K562 (cell line): Measurements from ENCODE around the gene MYL10.

Experiments used
- MAFF ChIP-seq: IDR thresholded peaks from 2 replicates; pipeline ENCODE4 v1.6.1; 2012; ENCODE audit warnings: low read length, improper control_type of control experiment
- NCOR1 ChIP-seq: fragments of 450-650 bp; IDR thresholded peaks from 2 replicates; pipeline ENCODE4 v1.6.1; 2016; ENCODE audit warnings: mild to moderate bottlenecking, moderate library complexity
- NR3C1 ChIP-seq: sonication (generic); formaldehyde crosslinking; IDR thresholded peaks from 2 replicates; pipeline ENCODE4 v1.8.1; 2022; ENCODE audit warnings: missing genetic modification reagents
- POLR2A ChIP-seq: fragments of 450-650 bp; conservative IDR thresholded peaks from 2 replicates; pipeline ENCODE4 v1.6.1; 2016
- RFX5 ChIP-seq: IDR thresholded peaks from 2 replicates; pipeline ENCODE4 v1.6.1; 2011; ENCODE audit warnings: low read depth, mild to moderate bottlenecking, improper control_type of control experiment, low read length
- SNIP1 ChIP-seq: fragments of 450-650 bp; IDR thresholded peaks from 2 replicates; pipeline ENCODE4 v1.7.1; 2017; ENCODE audit warnings: low read depth, mild to moderate bottlenecking
- SP1 ChIP-seq: sonication (generic); formaldehyde crosslinking; IDR thresholded peaks from 2 replicates; pipeline ENCODE4 v1.8.1; 2022; ENCODE audit warnings: mild to moderate bottlenecking, missing genetic modification reagents
- TF ChIP-seq, protein P1 (sequence below), 3 experiments: IDR thresholded peaks in 2 of 3; conservative IDR thresholded peaks in 1 of 3; 2 replicates each; pipeline ENCODE4 v1.5.1; 2011 to 2012; ENCODE audit warnings: low read length in 3 of 3, mild to moderate bottlenecking in 3 of 3, control low read depth in 2 of 3, improper control_type of control experiment in 1 of 3, inconsistent platforms in 1 of 3, low read depth in 1 of 3, mixed read lengths in 1 of 3, moderate library complexity in 1 of 3; ENCODE audit not compliant: insufficient read depth in 2 of 3
- TF ChIP-seq, protein P2 (sequence below): sonication (generic); formaldehyde crosslinking; IDR thresholded peaks from 2 replicates; pipeline ENCODE4 v1.9.0; 2022; ENCODE audit warnings: mild to moderate bottlenecking, missing genetic modification reagents
- TF ChIP-seq, protein P3 (sequence below): fragments of 450-650 bp; IDR thresholded peaks from 2 replicates; pipeline ENCODE4 v1.6.1; 2018; ENCODE audit not compliant: partially characterized antibody
- TF ChIP-seq, protein P4 (sequence below): fragments of 450-650 bp; formaldehyde crosslinking; IDR thresholded peaks from 2 replicates; pipeline ENCODE4 v1.4.0; 2022; ENCODE audit warnings: missing genetic modification characterization

DNA sequence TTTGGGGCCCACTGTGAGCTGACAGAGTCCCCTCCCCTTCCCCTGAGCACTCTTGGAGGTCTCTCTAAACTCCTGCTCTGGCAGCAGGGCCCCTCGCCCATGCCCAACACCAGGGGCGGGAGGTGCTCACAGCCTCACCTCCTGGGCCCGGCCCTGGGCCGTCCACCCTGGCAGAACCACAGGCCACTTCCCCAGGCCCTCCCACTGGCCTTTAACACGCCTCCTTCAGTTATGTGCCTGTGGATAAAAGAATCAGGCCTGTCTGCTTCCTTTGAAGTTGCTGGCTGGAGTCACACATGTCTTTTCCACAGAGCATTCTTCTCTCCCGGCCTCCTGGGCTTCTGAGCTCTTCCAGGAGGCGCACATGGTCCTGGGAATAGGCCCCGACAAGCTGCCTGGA lies 10.2 kb downstream of the MYL10 start:
- TF ChIP-seq, protein P1, sequence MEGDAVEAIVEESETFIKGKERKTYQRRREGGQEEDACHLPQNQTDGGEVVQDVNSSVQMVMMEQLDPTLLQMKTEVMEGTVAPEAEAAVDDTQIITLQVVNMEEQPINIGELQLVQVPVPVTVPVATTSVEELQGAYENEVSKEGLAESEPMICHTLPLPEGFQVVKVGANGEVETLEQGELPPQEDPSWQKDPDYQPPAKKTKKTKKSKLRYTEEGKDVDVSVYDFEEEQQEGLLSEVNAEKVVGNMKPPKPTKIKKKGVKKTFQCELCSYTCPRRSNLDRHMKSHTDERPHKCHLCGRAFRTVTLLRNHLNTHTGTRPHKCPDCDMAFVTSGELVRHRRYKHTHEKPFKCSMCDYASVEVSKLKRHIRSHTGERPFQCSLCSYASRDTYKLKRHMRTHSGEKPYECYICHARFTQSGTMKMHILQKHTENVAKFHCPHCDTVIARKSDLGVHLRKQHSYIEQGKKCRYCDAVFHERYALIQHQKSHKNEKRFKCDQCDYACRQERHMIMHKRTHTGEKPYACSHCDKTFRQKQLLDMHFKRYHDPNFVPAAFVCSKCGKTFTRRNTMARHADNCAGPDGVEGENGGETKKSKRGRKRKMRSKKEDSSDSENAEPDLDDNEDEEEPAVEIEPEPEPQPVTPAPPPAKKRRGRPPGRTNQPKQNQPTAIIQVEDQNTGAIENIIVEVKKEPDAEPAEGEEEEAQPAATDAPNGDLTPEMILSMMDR (IDR thresholded peaks at IDR 0.05 in 2 of 3, conservative IDR thresholded peaks at IDR 0.05 in 1 of 3; ENCODE audit: insufficient read depth in 2 of 3, low read depth in 1 of 3, low read length in 3 of 3) = no peak
- no peak for TF ChIP-seq SNIP1
- TF ChIP-seq, protein P2, sequence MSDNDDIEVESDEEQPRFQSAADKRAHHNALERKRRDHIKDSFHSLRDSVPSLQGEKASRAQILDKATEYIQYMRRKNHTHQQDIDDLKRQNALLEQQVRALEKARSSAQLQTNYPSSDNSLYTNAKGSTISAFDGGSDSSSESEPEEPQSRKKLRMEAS (CRISPR knock-in tag) = no peak
- TF ChIP-seq POLR2A = no peak
- TF ChIP-seq, protein P3, sequence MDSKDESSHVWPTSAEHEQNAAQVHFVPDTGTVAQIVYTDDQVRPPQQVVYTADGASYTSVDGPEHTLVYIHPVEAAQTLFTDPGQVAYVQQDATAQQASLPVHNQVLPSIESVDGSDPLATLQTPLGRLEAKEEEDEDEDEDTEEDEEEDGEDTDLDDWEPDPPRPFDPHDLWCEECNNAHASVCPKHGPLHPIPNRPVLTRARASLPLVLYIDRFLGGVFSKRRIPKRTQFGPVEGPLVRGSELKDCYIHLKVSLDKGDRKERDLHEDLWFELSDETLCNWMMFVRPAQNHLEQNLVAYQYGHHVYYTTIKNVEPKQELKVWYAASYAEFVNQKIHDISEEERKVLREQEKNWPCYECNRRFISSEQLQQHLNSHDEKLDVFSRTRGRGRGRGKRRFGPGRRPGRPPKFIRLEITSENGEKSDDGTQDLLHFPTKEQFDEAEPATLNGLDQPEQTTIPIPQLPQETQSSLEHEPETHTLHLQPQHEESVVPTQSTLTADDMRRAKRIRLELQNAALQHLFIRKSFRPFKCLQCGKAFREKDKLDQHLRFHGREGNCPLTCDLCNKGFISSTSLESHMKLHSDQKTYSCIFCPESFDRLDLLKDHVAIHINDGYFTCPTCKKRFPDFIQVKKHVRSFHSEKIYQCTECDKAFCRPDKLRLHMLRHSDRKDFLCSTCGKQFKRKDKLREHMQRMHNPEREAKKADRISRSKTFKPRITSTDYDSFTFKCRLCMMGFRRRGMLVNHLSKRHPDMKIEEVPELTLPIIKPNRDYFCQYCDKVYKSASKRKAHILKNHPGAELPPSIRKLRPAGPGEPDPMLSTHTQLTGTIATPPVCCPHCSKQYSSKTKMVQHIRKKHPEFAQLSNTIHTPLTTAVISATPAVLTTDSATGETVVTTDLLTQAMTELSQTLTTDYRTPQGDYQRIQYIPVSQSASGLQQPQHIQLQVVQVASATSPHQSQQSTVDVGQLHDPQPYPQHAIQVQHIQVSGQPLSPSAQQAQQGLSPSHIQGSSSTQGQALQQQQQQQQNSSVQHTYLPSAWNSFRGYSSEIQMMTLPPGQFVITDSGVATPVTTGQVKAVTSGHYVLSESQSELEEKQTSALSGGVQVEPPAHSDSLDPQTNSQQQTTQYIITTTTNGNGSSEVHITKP = no peak
- TF ChIP-seq, protein P4, sequence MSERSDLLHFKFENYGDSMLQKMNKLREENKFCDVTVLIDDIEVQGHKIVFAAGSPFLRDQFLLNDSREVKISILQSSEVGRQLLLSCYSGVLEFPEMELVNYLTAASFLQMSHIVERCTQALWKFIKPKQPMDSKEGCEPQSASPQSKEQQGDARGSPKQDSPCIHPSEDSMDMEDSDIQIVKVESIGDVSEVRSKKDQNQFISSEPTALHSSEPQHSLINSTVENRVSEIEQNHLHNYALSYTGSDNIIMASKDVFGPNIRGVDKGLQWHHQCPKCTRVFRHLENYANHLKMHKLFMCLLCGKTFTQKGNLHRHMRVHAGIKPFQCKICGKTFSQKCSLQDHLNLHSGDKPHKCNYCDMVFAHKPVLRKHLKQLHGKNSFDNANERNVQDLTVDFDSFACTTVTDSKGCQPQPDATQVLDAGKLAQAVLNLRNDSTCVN (CRISPR knock-in tag) = no peak
- TF ChIP-seq SP1 (CRISPR knock-in tag) = no peak
- no peak for TF ChIP-seq RFX5
- TF ChIP-seq MAFF = no peak
- TF ChIP-seq NCOR1 = no peak
- TF ChIP-seq NR3C1 (CRISPR knock-in tag) = no peak
